ENCODE measurements around the gene RAB6C.
"Not testable (repeated sequence)": the region's sequence is repeated elsewhere in the genome, so short reads cannot be mapped to it uniquely, and the experiment has no call there.

The RAB6C gene

GRCh38 chr2:129977986-129978385 is 1.5 kb upstream of the RAB6C start:
- H3K9me3 ChIP-seq (ENCODE audit: insufficient read depth, low read length) = no peaks in the 10 kb centered on the region
- DNase-seq (ENCODE audit: low read depth, low spot score) = no peak
- H3K4me1 ChIP-seq (ENCODE audit: insufficient read depth, insufficient read length) = no peaks in the 10 kb centered on the region
- H3K36me3 ChIP-seq (ENCODE audit: insufficient read depth, insufficient read length, low read length) = no peaks in the 10 kb centered on the region
- H3K27me3 ChIP-seq (ENCODE audit: insufficient read depth, insufficient read length) = peaks cover 36% of the 10 kb centered on the region
- no peak overlapping the region for H3K4me3 ChIP-seq (ENCODE audit: insufficient read length, low read depth)
- TF ChIP-seq YY1 (IDR thresholded peaks at IDR 0.05; ENCODE audit: insufficient read depth, insufficient read length) (no peak), SUZ12 (IDR thresholded peaks at IDR 0.05; ENCODE audit: extremely low read depth, insufficient read depth, insufficient read length) (no peak), ZNF274 (IDR thresholded peaks at IDR 0.05; ENCODE audit: low read depth, low read length) (no peak)
- no peak overlapping the region for H3K9ac ChIP-seq (ENCODE audit: insufficient read length, low read depth)

- H3K9ac ChIP-seq (ENCODE audit: insufficient read length, low read depth); DNase-seq (ENCODE audit: low read depth, low spot score); H3K4me3 ChIP-seq (ENCODE audit: insufficient read length, low read depth); H3K9me3 ChIP-seq (ENCODE audit: insufficient read depth, low read length); H3K36me3 ChIP-seq (ENCODE audit: insufficient read depth, insufficient read length, low read length); H3K4me1 ChIP-seq (ENCODE audit: insufficient read depth, insufficient read length): not testable (repeated sequence)
- H3K27me3 ChIP-seq (ENCODE audit: insufficient read depth, insufficient read length) = peaks cover 36% of the 10 kb centered on the region
These were observed 780 bp downstream of the RAB6C start for GRCh38 chr2:129980246-129980645.

GRCh38 chr2:129981689-129982088 is 2.2 kb downstream of the RAB6C start:
- H3K4me3 ChIP-seq (ENCODE audit: insufficient read length, low read depth); H3K36me3 ChIP-seq (ENCODE audit: insufficient read depth, insufficient read length, low read length); H3K4me1 ChIP-seq (ENCODE audit: insufficient read depth, insufficient read length); H3K9ac ChIP-seq (ENCODE audit: insufficient read length, low read depth); H3K9me3 ChIP-seq (ENCODE audit: insufficient read depth, low read length); DNase-seq (ENCODE audit: low read depth, low spot score): not testable (repeated sequence)
- H3K27me3 ChIP-seq (ENCODE audit: insufficient read depth, insufficient read length) = peaks cover 36% of the 10 kb centered on the region

- Histone ChIP-seq H3K9ac (ENCODE audit: insufficient read length, low read depth) (no peak overlapping the region), H3K4me1 (ENCODE audit: insufficient read depth, insufficient read length) (no peaks in the 10 kb centered on the region), H3K4me3 (ENCODE audit: insufficient read length, low read depth) (no peak overlapping the region), H3K9me3 (ENCODE audit: insufficient read depth, low read length) (no peaks in the 10 kb centered on the region), H3K36me3 (ENCODE audit: insufficient read depth, insufficient read length, low read length) (no peaks in the 10 kb centered on the region), H3K27me3 (ENCODE audit: insufficient read depth, insufficient read length) (peaks cover 18% of the 10 kb centered on the region)
- no peak for TF ChIP-seq ZNF274 (IDR thresholded peaks at IDR 0.05; ENCODE audit: low read depth, low read length)
- no peak for TF ChIP-seq SUZ12 (IDR thresholded peaks at IDR 0.05; ENCODE audit: extremely low read depth, insufficient read depth, insufficient read length)
- no peak for TF ChIP-seq YY1 (IDR thresholded peaks at IDR 0.05; ENCODE audit: insufficient read depth, insufficient read length)
- DNase-seq (ENCODE audit: low read depth, low spot score) = no peak
These were observed 5.0 kb downstream of the RAB6C start for GRCh38 chr2:129984426-129984825.

GRCh38 chr2:129992415-129993006 is 13.0 kb downstream of the RAB6C start:
- not testable (repeated sequence) for H3K9ac ChIP-seq (ENCODE audit: insufficient read length, low read depth); H3K4me1 ChIP-seq (ENCODE audit: insufficient read depth, insufficient read length); H3K36me3 ChIP-seq (ENCODE audit: insufficient read depth, insufficient read length, low read length); H3K9me3 ChIP-seq (ENCODE audit: insufficient read depth, low read length); H3K4me3 ChIP-seq (ENCODE audit: insufficient read length, low read depth); DNase-seq (ENCODE audit: low read depth, low spot score)
- H3K27me3 ChIP-seq (ENCODE audit: insufficient read depth, insufficient read length) = peaks cover 25% of the 10 kb centered on the region

- H3K9ac ChIP-seq (ENCODE audit: insufficient read length, low read depth); H3K9me3 ChIP-seq (ENCODE audit: insufficient read depth, low read length); H3K36me3 ChIP-seq (ENCODE audit: insufficient read depth, insufficient read length, low read length); H3K4me1 ChIP-seq (ENCODE audit: insufficient read depth, insufficient read length); H3K4me3 ChIP-seq (ENCODE audit: insufficient read length, low read depth); DNase-seq (ENCODE audit: low read depth, low spot score): not testable (repeated sequence)
- peaks cover 25% of the 10 kb centered on the region for H3K27me3 ChIP-seq (ENCODE audit: insufficient read depth, insufficient read length)
These were observed 13.7 kb downstream of the RAB6C start for GRCh38 chr2:129993151-129993550.

- not testable (repeated sequence) for H3K36me3 ChIP-seq (ENCODE audit: insufficient read depth, insufficient read length, low read length); DNase-seq (ENCODE audit: low read depth, low spot score); H3K9ac ChIP-seq (ENCODE audit: insufficient read length, low read depth); H3K4me1 ChIP-seq (ENCODE audit: insufficient read depth, insufficient read length); H3K27me3 ChIP-seq (ENCODE audit: insufficient read depth, insufficient read length); H3K4me3 ChIP-seq (ENCODE audit: insufficient read length, low read depth)
- H3K9me3 ChIP-seq (ENCODE audit: insufficient read depth, low read length) = peaks cover 15% of the 10 kb centered on the region; the same call in 1 of the 2 replicates
These were observed 17.3 kb downstream of the RAB6C start for GRCh38 chr2:129996657-129997237.

- not testable (repeated sequence) for H3K9ac ChIP-seq (ENCODE audit: insufficient read length, low read depth); DNase-seq (ENCODE audit: low read depth, low spot score); H3K27me3 ChIP-seq (ENCODE audit: insufficient read depth, insufficient read length); H3K36me3 ChIP-seq (ENCODE audit: insufficient read depth, insufficient read length, low read length); H3K4me1 ChIP-seq (ENCODE audit: insufficient read depth, insufficient read length); H3K4me3 ChIP-seq (ENCODE audit: insufficient read length, low read depth)
- H3K9me3 ChIP-seq (ENCODE audit: insufficient read depth, low read length) = peaks cover 15% of the 10 kb centered on the region; the same call in 1 of the 2 replicates
These were observed 19.3 kb downstream of the RAB6C start for GRCh38 chr2:129998771-129999170.

GRCh38 chr2:130005862-130006261 is 26.4 kb downstream of the RAB6C start:
- not testable (repeated sequence) for H3K36me3 ChIP-seq (ENCODE audit: insufficient read depth, insufficient read length, low read length); H3K4me1 ChIP-seq (ENCODE audit: insufficient read depth, insufficient read length); H3K9ac ChIP-seq (ENCODE audit: insufficient read length, low read depth); H3K9me3 ChIP-seq (ENCODE audit: insufficient read depth, low read length); H3K4me3 ChIP-seq (ENCODE audit: insufficient read length, low read depth)
- peak; percentile 23 for DNase-seq (ENCODE audit: low read depth, low spot score)
- peaks cover 24% of the 10 kb centered on the region for H3K27me3 ChIP-seq (ENCODE audit: insufficient read depth, insufficient read length)

- DNase-seq (ENCODE audit: low read depth, low spot score); H3K9ac ChIP-seq (ENCODE audit: insufficient read length, low read depth); H3K27me3 ChIP-seq (ENCODE audit: insufficient read depth, insufficient read length); H3K4me1 ChIP-seq (ENCODE audit: insufficient read depth, insufficient read length); H3K4me3 ChIP-seq (ENCODE audit: insufficient read length, low read depth); H3K36me3 ChIP-seq (ENCODE audit: insufficient read depth, insufficient read length, low read length): not testable (repeated sequence)
- H3K9me3 ChIP-seq (ENCODE audit: insufficient read depth, low read length) = peaks cover 19% of the 10 kb centered on the region
These were observed 37.2 kb downstream of the RAB6C start for GRCh38 chr2:130016701-130017100.

Measured in NT2/D1 (cell line).